DND-41 (cell line): Measurements from ENCODE around the gene HOXC6.

Experiments used
- ATAC-seq: fragments of 200-7000 bp; cut with Tn5 transposase; 3 replicates; pipeline ENCODE4 v1.9.1; 2021; ENCODE audit warnings: low read depth; ENCODE audit not compliant: insufficient read depth
- DNase-seq: peaks from one replicate; pipeline ENCODE4 v3.0.0-alpha.2; 2020
- H2AFZ ChIP-seq: 2 replicates; pipeline ENCODE4 v1.6.0; 2012; ENCODE audit warnings: low read depth, low read length
- H3K27ac ChIP-seq: 2 replicates; pipeline ENCODE4 v1.5.1; 2012; ENCODE audit warnings: low read length, inconsistent platforms
- H3K27me3 ChIP-seq: fragments of 200-600 bp; sonication (generic); 2 replicates; pipeline ENCODE4 v1.6.0; 2012; ENCODE audit warnings: low read length, mild to moderate bottlenecking, inconsistent platforms; ENCODE audit not compliant: insufficient read depth, poor library complexity
- H3K36me3 ChIP-seq: 2 replicates; pipeline ENCODE4 v1.5.1; 2012; ENCODE audit warnings: low read length, inconsistent platforms; ENCODE audit not compliant: insufficient read depth
- H3K4me1 ChIP-seq: 2 replicates; pipeline ENCODE4 v1.5.1; 2012; ENCODE audit warnings: mild to moderate bottlenecking, low read length; ENCODE audit not compliant: insufficient read depth
- H3K4me2 ChIP-seq: 2 replicates; pipeline ENCODE4 v1.6.0; 2012; ENCODE audit warnings: mild to moderate bottlenecking, moderate library complexity, low read length, inconsistent platforms; ENCODE audit not compliant: insufficient read depth
- H3K4me3 ChIP-seq, 2 experiments: fragments of 200-600 bp in 1 of 2; shearing (Covaris generic) in 1 of 2; 2 replicates each; pipeline ENCODE4 v1.5.1; 2012 to 2016; ENCODE audit warnings: inconsistent platforms in 2 of 2, low read length in 2 of 2, mild to moderate bottlenecking in 2 of 2, low read depth in 1 of 2, moderate library complexity in 1 of 2
- H3K79me2 ChIP-seq: 2 replicates; pipeline ENCODE4 v1.6.0; 2012; ENCODE audit warnings: low read length, inconsistent platforms; ENCODE audit not compliant: insufficient read depth
- H3K9ac ChIP-seq: 2 replicates; pipeline ENCODE4 v1.6.0; 2012; ENCODE audit warnings: low read depth, mild to moderate bottlenecking, inconsistent platforms, low read length, moderate library complexity
- H3K9me3 ChIP-seq: 2 replicates; pipeline ENCODE4 v1.5.1; 2012; ENCODE audit warnings: low read length, moderate library complexity, mild to moderate bottlenecking, inconsistent platforms; ENCODE audit not compliant: insufficient read depth, severe bottlenecking
- H4K20me1 ChIP-seq: 2 replicates; pipeline ENCODE4 v1.6.0; 2012; ENCODE audit warnings: low read length; ENCODE audit not compliant: insufficient read depth
- EZH2 ChIP-seq: IDR thresholded peaks from 3 replicates; pipeline ENCODE4 v1.6.1; 2012; ENCODE audit warnings: borderline replicate concordance, low read depth, mild to moderate bottlenecking, moderate library complexity, low read length, inconsistent platforms; ENCODE audit not compliant: severe bottlenecking
- TF ChIP-seq, protein P1 (sequence below): IDR thresholded peaks from 2 replicates; pipeline ENCODE4 v1.5.1; 2012; ENCODE audit warnings: borderline replicate concordance, low read length, moderate library complexity, mild to moderate bottlenecking; ENCODE audit not compliant: poor library complexity, severe bottlenecking; ENCODE audit errors: extremely low read depth

Gene HOXC6

DNA sequence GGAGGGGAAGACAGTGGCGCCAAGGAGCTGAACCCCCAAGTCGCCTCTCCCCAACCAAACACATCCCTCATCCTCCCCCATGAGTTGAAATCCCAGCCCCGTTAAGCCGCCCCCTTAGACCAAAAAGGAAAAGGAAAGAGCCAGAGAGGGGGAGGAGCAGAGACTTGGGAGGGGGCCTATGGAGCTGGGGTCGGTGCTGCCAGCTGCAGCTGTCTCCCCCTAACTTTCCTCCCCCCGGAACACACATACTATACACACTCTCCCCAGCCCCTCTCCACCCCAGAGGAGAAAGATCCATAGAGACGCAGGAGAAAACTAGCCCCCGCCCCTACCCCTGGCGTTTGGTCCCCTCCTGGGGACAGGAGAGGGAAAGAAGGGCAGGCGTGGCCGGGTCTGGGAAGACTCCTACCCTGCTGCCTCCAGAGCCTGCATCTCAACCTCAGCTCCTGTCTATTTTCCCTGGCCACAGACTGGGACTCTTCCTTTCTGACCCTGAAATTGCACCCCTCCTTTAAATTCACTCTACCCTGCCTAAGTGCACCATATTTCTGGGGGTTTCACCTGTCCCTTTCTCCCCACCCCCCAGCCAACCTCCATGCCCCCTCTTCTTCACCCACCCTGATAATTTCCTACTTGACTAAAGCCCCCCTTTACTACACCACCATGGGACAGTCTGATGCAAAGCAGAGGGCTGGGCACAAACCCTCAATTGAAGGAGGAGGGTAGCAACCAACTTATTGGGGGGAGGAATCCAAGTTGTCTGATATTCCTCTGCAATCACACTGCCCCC, 29.9 kb upstream of the HOXC6 start:
- Histone ChIP-seq H3K4me2 (no peak overlapping the region), H3K27ac (no peak overlapping the region), H3K9ac (no peak overlapping the region), H3K9me3 (no peaks in the 10 kb centered on the region), H3K27me3 (peaks cover 50% of the 10 kb centered on the region), H4K20me1 (no peaks in the 10 kb centered on the region), H2AFZ (no peak overlapping the region), H3K4me3 (no peak overlapping the region), H3K79me2 (no peaks in the 10 kb centered on the region), H3K4me1 (peaks cover 18% of the 10 kb centered on the region), H3K36me3 (no peaks in the 10 kb centered on the region)
- DNase-seq (no peak), ATAC-seq (no peak)
- TF ChIP-seq EZH2, result no peak
- TF ChIP-seq, protein P1, sequence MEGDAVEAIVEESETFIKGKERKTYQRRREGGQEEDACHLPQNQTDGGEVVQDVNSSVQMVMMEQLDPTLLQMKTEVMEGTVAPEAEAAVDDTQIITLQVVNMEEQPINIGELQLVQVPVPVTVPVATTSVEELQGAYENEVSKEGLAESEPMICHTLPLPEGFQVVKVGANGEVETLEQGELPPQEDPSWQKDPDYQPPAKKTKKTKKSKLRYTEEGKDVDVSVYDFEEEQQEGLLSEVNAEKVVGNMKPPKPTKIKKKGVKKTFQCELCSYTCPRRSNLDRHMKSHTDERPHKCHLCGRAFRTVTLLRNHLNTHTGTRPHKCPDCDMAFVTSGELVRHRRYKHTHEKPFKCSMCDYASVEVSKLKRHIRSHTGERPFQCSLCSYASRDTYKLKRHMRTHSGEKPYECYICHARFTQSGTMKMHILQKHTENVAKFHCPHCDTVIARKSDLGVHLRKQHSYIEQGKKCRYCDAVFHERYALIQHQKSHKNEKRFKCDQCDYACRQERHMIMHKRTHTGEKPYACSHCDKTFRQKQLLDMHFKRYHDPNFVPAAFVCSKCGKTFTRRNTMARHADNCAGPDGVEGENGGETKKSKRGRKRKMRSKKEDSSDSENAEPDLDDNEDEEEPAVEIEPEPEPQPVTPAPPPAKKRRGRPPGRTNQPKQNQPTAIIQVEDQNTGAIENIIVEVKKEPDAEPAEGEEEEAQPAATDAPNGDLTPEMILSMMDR, result no peak

DNA sequence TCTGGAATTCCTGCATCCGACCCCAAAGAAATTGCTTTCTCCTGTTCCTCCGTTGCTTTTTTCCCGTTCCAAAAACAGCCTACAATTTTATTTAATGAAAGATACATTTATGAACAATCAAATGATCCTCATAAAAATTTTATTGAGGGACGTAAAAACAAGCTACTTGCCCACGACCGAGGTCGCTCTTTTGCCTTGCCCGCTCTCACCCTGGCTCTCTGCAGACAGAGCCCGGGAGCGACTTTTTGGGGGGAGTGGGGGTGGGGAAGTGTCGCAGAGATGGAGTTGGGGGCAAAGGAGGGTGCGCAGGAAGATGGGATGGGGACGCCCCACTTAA, 29.4 kb upstream of the HOXC6 start:
- no peaks in the 10 kb centered on the region for H4K20me1 ChIP-seq
- no peak overlapping the region for H3K4me3 ChIP-seq
- no peak overlapping the region for H3K4me2 ChIP-seq
- no peak for TF ChIP-seq EZH2
- TF ChIP-seq, protein P1, result no peak
- DNase-seq (no peak), ATAC-seq (no peak)
- no peak overlapping the region for H3K9ac ChIP-seq
- H3K27me3 ChIP-seq, result peaks cover 49% of the 10 kb centered on the region
- H2AFZ ChIP-seq, result no peak overlapping the region
- H3K79me2 ChIP-seq, result no peaks in the 10 kb centered on the region
- no peaks in the 10 kb centered on the region for H3K9me3 ChIP-seq
- H3K27ac ChIP-seq, result no peak overlapping the region
- H3K4me1 ChIP-seq, result peaks cover 18% of the 10 kb centered on the region
- no peaks in the 10 kb centered on the region for H3K36me3 ChIP-seq

DNA sequence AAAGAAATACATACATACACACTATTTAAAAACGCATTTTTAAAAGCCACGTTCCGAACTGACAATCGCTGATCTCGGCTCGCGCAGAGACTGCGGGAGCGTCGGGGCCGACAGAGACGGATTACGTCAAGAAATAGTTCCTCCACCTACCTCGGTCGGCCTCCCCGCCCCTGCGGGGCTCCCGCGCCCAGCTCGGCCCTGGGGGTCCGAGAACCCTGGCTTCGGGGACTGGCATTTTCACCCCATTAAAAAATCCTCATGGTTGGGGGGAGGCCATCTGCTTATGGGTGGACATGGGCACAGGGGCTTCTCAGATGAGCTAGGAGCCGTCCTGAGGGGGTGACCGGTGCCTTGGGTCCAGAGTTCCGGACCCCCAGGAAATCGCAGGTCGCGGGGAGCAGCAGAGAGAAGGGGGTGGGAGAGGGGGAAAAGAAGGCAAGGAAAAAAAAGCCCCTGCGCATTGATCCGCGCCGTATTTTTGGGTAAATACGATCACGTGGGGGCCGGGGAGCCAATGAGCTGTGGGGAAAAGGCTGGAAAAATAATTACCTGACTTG, 28.6 kb upstream of the HOXC6 start:
- DNase-seq (no peak), ATAC-seq (no peak)
- H3K27ac ChIP-seq, result no peak overlapping the region
- no peaks in the 10 kb centered on the region for H3K9me3 ChIP-seq
- H2AFZ ChIP-seq, result no peak overlapping the region
- H3K9ac ChIP-seq, result no peak overlapping the region
- H3K36me3 ChIP-seq, result no peaks in the 10 kb centered on the region
- peaks cover 57% of the 10 kb centered on the region for H3K27me3 ChIP-seq
- H3K4me2 ChIP-seq, result no peak overlapping the region
- TF ChIP-seq, protein P1, result no peak
- no peak for TF ChIP-seq EZH2
- no peaks in the 10 kb centered on the region for H4K20me1 ChIP-seq
- H3K79me2 ChIP-seq, result no peaks in the 10 kb centered on the region
- H3K4me3 ChIP-seq, result no peak overlapping the region
- peaks cover 18% of the 10 kb centered on the region for H3K4me1 ChIP-seq
